WTC11 (cell line): Measurements from ENCODE around the gene CRACR2A. TPM values are rescaled to one million over a fixed set of nuclear protein-coding genes. Genes with fewer than 3 reads are reported as not detected.

Experiments
- ATAC-seq: fragments of 200-7000 bp; cut with Tn5 transposase; 2 replicates; pipeline ENCODE4 v1.10.0; 2021; ENCODE audit warnings: mild to moderate bottlenecking, moderate library complexity
- CTCF ChIA-PET: fragments of 300-600 bp; sonication (Branson Sonifier 250); formaldehyde crosslinking; loops from one replicate; lab custom pipeline; 2021; ENCODE audit warnings: antibody characterized with exemption; lab: Charles Lee
- POLR2A ChIA-PET: fragments of 350-600 bp; sonication (Branson Sonifier 250); formaldehyde crosslinking; loops from one replicate; lab custom pipeline; 2021; ENCODE audit warnings: antibody characterized with exemption; lab: Charles Lee
- DNase-seq: peaks from one replicate; pipeline ENCODE4 v3.0.0; 2021; ENCODE audit warnings: low spot score
- H3K27ac Mint-ChIP-seq: 2 replicates; pipeline ENCODE4 v1.8.0; 2021; ENCODE audit warnings: mixed read lengths
- H3K27me3 Mint-ChIP-seq: 2 replicates; pipeline ENCODE4 v1.8.0; 2021; ENCODE audit warnings: low read depth, mild to moderate bottlenecking, moderate library complexity, mixed read lengths
- H3K36me3 Mint-ChIP-seq: 2 replicates; pipeline ENCODE4 v1.8.0; 2021; ENCODE audit warnings: mixed read lengths
- H3K4me1 Mint-ChIP-seq: 2 replicates; pipeline ENCODE4 v1.8.0; 2022; ENCODE audit warnings: mixed read lengths
- H3K4me3 Mint-ChIP-seq: 2 replicates; pipeline ENCODE4 v1.8.0; 2021; ENCODE audit warnings: mild to moderate bottlenecking, moderate library complexity, mixed read lengths
- H3K9me3 Mint-ChIP-seq: 2 replicates; pipeline ENCODE4 v1.8.0; 2021; ENCODE audit warnings: mixed read lengths
- ARID4B ChIP-seq: sonication (generic); formaldehyde crosslinking; IDR thresholded peaks from 2 replicates; pipeline ENCODE4 v1.8.0; 2023; ENCODE audit warnings: missing genetic modification reagents, mild to moderate bottlenecking, borderline replicate concordance
- CBFB ChIP-seq: sonication (generic); formaldehyde crosslinking; IDR thresholded peaks from 2 replicates; pipeline ENCODE4 v1.8.1; 2022; ENCODE audit warnings: mild to moderate bottlenecking, low read depth, missing genetic modification reagents
- CREM ChIP-seq: sonication (generic); formaldehyde crosslinking; IDR thresholded peaks from 2 replicates; pipeline ENCODE4 v1.8.1; 2022; ENCODE audit warnings: mild to moderate bottlenecking, missing genetic modification reagents, moderate library complexity
- ETV6 ChIP-seq: sonication (generic); formaldehyde crosslinking; IDR thresholded peaks from 2 replicates; pipeline ENCODE4 v1.8.1; 2022; ENCODE audit warnings: mild to moderate bottlenecking, missing genetic modification reagents
- FOXJ3 ChIP-seq: sonication (generic); formaldehyde crosslinking; IDR thresholded peaks from 2 replicates; pipeline ENCODE4 v1.9.0; 2021; ENCODE audit warnings: missing genetic modification reagents, mild to moderate bottlenecking, borderline replicate concordance
- GRHL2 ChIP-seq: fragments of 250-450 bp; sonication (Bioruptor Pico); IDR thresholded peaks from 2 replicates; pipeline ENCODE4 v1.8.0; 2022; ENCODE audit warnings: mild to moderate bottlenecking, moderate library complexity; ENCODE audit not compliant: insufficient replicate concordance, severe bottlenecking
- JUN ChIP-seq: sonication (generic); formaldehyde crosslinking; IDR thresholded peaks from 2 replicates; pipeline ENCODE4 v1.8.0; 2023; ENCODE audit warnings: mild to moderate bottlenecking, missing genetic modification reagents
- MYBL2 ChIP-seq: sonication (generic); formaldehyde crosslinking; IDR thresholded peaks from 2 replicates; pipeline ENCODE4 v1.8.1; 2023; ENCODE audit warnings: mild to moderate bottlenecking, moderate library complexity, missing genetic modification reagents
- OVOL2 ChIP-seq: fragments of 250-450 bp; sonication (Bioruptor Pico); IDR thresholded peaks from 2 replicates; pipeline ENCODE4 v1.9.0; 2021; ENCODE audit warnings: mild to moderate bottlenecking, borderline replicate concordance
- PRRX2 ChIP-seq: fragments of 250-450 bp; sonication (Bioruptor Pico); IDR thresholded peaks from 2 replicates; pipeline ENCODE4 v1.8.0; 2021; ENCODE audit warnings: mild to moderate bottlenecking
- RORB ChIP-seq: fragments of 250-450 bp; sonication (Bioruptor Pico); IDR thresholded peaks from 2 replicates; pipeline ENCODE4 v1.9.0; 2021; ENCODE audit warnings: mild to moderate bottlenecking
- SMAD3 ChIP-seq: sonication (generic); formaldehyde crosslinking; IDR thresholded peaks from 2 replicates; pipeline ENCODE4 v1.8.0; 2022; ENCODE audit warnings: missing genetic modification reagents, mild to moderate bottlenecking, borderline replicate concordance
- SP1 ChIP-seq: sonication (generic); formaldehyde crosslinking; conservative IDR thresholded peaks from 2 replicates; pipeline ENCODE4 v1.8.1; 2022; ENCODE audit warnings: missing genetic modification reagents
- TCF7 ChIP-seq: sonication (generic); formaldehyde crosslinking; IDR thresholded peaks from 2 replicates; pipeline ENCODE4 v1.8.0; 2022; ENCODE audit warnings: mild to moderate bottlenecking, low read depth, missing genetic modification reagents, moderate library complexity
- USF1 ChIP-seq: sonication (generic); formaldehyde crosslinking; IDR thresholded peaks from 2 replicates; pipeline ENCODE4 v1.8.0; 2022; ENCODE audit warnings: mild to moderate bottlenecking, missing genetic modification reagents
- ZNF263 ChIP-seq: sonication (generic); formaldehyde crosslinking; IDR thresholded peaks from 2 replicates; pipeline ENCODE4 v1.8.1; 2022; ENCODE audit warnings: low read depth, mild to moderate bottlenecking, moderate library complexity, missing genetic modification reagents
- ZNF281 ChIP-seq: sonication (generic); formaldehyde crosslinking; IDR thresholded peaks from 2 replicates; pipeline ENCODE4 v1.8.0; 2023; ENCODE audit warnings: mild to moderate bottlenecking, missing genetic modification reagents
- ZNF423 ChIP-seq: fragments of 250-450 bp; sonication (Bioruptor Pico); IDR thresholded peaks from 2 replicates; pipeline ENCODE4 v2.1.2; 2022; ENCODE audit warnings: mild to moderate bottlenecking, moderate library complexity
- ZNF671 ChIP-seq: fragments of 250-450 bp; sonication (Bioruptor Pico); IDR thresholded peaks from 2 replicates; pipeline ENCODE4 v1.8.0; 2021; ENCODE audit warnings: mild to moderate bottlenecking
- total RNA-seq: library from RNA; stranded (reverse); gene quantifications from 3 replicates; pipeline ENCODE4 v1.2.3, GENCODE V29; 2021
- TF ChIP-seq, protein P1 (sequence below): sonication (generic); formaldehyde crosslinking; IDR thresholded peaks from 2 replicates; pipeline ENCODE4 v1.8.1; 2022; ENCODE audit warnings: low read depth, mild to moderate bottlenecking, moderate library complexity, missing genetic modification reagents, borderline replicate concordance

The CRACR2A gene
- total RNA-seq, 1 experiment from 2014 or later: 2.6 TPM

GRCh38 chr12:3594966-3595365 lies 157.9 kb downstream of the CRACR2A start:
- Mint-ChIP-seq H3K36me3 (no peaks in the 10 kb centered on the region), H3K27ac (no peak overlapping the region), H3K27me3 (no peaks in the 10 kb centered on the region; the same call in 1 of the 2 replicates), H3K4me1 (peaks cover 12% of the 10 kb centered on the region), H3K4me3 (no peak overlapping the region), H3K9me3 (no peaks in the 10 kb centered on the region)
- TF ChIP-seq, protein P1, sequence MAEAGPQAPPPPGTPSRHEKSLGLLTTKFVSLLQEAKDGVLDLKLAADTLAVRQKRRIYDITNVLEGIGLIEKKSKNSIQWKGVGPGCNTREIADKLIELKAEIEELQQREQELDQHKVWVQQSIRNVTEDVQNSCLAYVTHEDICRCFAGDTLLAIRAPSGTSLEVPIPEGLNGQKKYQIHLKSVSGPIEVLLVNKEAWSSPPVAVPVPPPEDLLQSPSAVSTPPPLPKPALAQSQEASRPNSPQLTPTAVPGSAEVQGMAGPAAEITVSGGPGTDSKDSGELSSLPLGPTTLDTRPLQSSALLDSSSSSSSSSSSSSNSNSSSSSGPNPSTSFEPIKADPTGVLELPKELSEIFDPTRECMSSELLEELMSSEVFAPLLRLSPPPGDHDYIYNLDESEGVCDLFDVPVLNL (CRISPR knock-in tag): no peak
- no peak for TF ChIP-seq USF1 (CRISPR knock-in tag)
- TF ChIP-seq ETV6 (CRISPR knock-in tag): no peak
- no peak for TF ChIP-seq CBFB (CRISPR knock-in tag)
- no peak for TF ChIP-seq ZNF263 (CRISPR knock-in tag)
- no peak for TF ChIP-seq OVOL2 (CRISPR knock-in tag)
- TF ChIP-seq CREM (CRISPR knock-in tag): no peak
- no peak for TF ChIP-seq ZNF671 (CRISPR knock-in tag)
- no peak for TF ChIP-seq SMAD3 (CRISPR knock-in tag)
- no peak for TF ChIP-seq GRHL2
- no peak for TF ChIP-seq PRRX2
- no peak for TF ChIP-seq ARID4B
- TF ChIP-seq ZNF281 (CRISPR knock-in tag): no peak
- TF ChIP-seq RORB (CRISPR knock-in tag): no peak
- no peak for TF ChIP-seq JUN (CRISPR knock-in tag)
- TF ChIP-seq FOXJ3 (CRISPR knock-in tag): no peak
- TF ChIP-seq ZNF423 (CRISPR knock-in tag): no peak
- no peak for TF ChIP-seq SP1 (CRISPR knock-in tag)
- TF ChIP-seq TCF7 (CRISPR knock-in tag): no peak
- no peak for TF ChIP-seq MYBL2 (CRISPR knock-in tag)
- ChIA-PET CTCF (no interaction called here), POLR2A (no interaction called here)
- DNase-seq (no peak), ATAC-seq (no peak)
